Mucosa of descending colon (tissue), 3 donors: ENCODE data around the gene LSM14B. TPM values are rescaled to one million over a fixed set of nuclear protein-coding genes. Genes with fewer than 3 reads are reported as not detected.
A peak's percentile ranks its signal among the peaks of the same experiment; 100 is the strongest.

Experiments
- ATAC-seq: fragments of 200-7000 bp; cut with Tn5 transposase; one replicate; pipeline ENCODE4 v1.9.1; 2020; ENCODE audit warnings: mild to moderate bottlenecking, moderate library complexity
- DNase-seq, 3 donors: peaks; one replicate each; pipeline ENCODE4 v3.0.0-alpha.2; 2020
- H3K36me3 ChIP-seq: fragments of 200-600 bp; one replicate; pipeline ENCODE4 v1.8.0; 2021; ENCODE audit warnings: low read depth, mild to moderate bottlenecking
- H3K4me1 ChIP-seq: fragments of 200-600 bp; one replicate; pipeline ENCODE4 v1.8.0; 2021; ENCODE audit warnings: low read depth, mild to moderate bottlenecking
- H3K4me3 ChIP-seq: fragments of 200-600 bp; one replicate; pipeline ENCODE4 v1.8.0; 2021; ENCODE audit warnings: mild to moderate bottlenecking
- H3K9me3 ChIP-seq: fragments of 200-600 bp; one replicate; pipeline ENCODE4 v1.8.0; 2021; ENCODE audit warnings: mild to moderate bottlenecking
- intact Hi-C, 2 donors: fragments of 100-400 bp; cut with DNase I in 1 of 2; cut with micrococcal nuclease in 1 of 2; formaldehyde crosslinking; loops; one replicate each; pipeline versions ENCODE4 v1.11.0 to v1.11.1; 2022; cut with DNase I, micrococcal nuclease
- total RNA-seq, 3 donors: library from RNA; stranded (reverse); fragmentation: NEBNext Ultra II Directional in 2 of 3; extraction: Animal tissue kit (Norgen Biotek cat#: 25700) in 2 of 3; gene quantifications; one replicate each; pipeline versions ENCODE4 v1.2.1 to v1.2.4, GENCODE V29; 2021 to 2023
- TF ChIP-seq, protein P1 (sequence below): fragments of 200-600 bp; IDR thresholded peaks from one replicate; pipeline ENCODE4 v1.8.0; 2022; ENCODE audit warnings: antibody characterized with exemption, mild to moderate bottlenecking
- donor health status: DM: no; HTN: no; CAD: no; lungs with moderate emphysema.
- donor health status: DM: no; HTN: no; CAD: no.
- donor health status: DM: no; HTN: yes; CAD: no.

LSM14B gene
- total RNA-seq, 3 donors from 2014 or later = 33.5 to 49.1 (median 36.1) TPM

DNA sequence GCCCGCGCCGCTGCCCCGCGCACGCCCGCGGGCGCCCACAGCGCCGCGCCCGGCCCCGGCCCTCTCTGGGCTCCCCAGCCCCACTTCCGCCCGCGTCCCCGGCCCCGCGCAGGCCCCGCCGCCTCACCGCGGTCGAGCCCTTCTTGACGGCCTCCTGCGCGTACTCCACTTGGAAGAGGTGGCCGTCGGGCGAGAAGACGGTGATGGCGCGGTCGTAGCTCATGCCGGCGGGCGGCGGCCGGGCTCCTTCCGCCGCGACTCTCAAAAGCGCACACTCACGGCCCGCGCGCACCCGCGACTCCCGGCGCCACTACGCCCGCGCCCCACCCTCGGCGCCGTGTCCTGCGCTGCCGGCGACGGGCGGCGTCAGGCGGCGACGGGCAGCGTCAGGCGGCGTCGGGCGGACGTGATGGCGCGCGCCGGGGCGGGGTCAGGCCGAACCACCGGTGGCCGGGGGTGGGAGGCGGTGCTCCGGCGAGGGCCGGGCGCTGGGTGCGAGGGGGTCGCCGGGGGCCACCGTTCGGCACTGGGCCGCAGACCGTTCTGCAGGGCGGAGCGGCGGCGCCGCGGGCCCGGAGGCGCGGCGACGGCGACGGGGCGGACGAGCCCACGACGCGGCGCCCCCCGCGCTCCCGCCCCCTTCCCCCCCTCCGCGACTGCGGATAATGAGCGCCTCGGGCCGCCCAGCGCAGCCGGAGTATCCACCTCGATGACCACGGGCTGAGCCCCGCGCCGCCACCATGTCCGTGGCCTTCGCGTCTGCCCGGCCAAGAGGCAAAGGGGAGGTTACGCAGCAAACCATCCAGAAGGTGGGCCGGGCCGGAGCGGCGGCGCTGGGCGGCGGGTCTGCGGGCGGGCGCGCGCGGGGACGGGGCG is 21.0 kb downstream of the LSM14B start, which contains the start of the genes PSMA7 and SS18L1:
Gene PSMA7 (minus strand): TSS at position 314 of the 876 bp plus-strand sequence. CDS start 91 bp downstream, at position 223.
Gene SS18L1 (plus strand): TSS at position 689 of the 876 bp plus-strand sequence. CDS start 52 bp downstream, at position 741.
- H3K9me3 ChIP-seq = no peaks in the 10 kb centered on the region
- peak; percentile 85 to 92 (median 92) for DNase-seq
- ATAC-seq = peak; percentile 94
- intact Hi-C loops = loop anchor here in 1 of 2 donors (5.0 to 10.0 kb wide), 2 partner anchors 81 to 129 kb away; no protein-coding TSS in a partner anchor
- TF ChIP-seq, protein P1, sequence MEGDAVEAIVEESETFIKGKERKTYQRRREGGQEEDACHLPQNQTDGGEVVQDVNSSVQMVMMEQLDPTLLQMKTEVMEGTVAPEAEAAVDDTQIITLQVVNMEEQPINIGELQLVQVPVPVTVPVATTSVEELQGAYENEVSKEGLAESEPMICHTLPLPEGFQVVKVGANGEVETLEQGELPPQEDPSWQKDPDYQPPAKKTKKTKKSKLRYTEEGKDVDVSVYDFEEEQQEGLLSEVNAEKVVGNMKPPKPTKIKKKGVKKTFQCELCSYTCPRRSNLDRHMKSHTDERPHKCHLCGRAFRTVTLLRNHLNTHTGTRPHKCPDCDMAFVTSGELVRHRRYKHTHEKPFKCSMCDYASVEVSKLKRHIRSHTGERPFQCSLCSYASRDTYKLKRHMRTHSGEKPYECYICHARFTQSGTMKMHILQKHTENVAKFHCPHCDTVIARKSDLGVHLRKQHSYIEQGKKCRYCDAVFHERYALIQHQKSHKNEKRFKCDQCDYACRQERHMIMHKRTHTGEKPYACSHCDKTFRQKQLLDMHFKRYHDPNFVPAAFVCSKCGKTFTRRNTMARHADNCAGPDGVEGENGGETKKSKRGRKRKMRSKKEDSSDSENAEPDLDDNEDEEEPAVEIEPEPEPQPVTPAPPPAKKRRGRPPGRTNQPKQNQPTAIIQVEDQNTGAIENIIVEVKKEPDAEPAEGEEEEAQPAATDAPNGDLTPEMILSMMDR = no peak
- peaks cover 20% of the 10 kb centered on the region for H3K4me1 ChIP-seq
- peak within 1 kb of the TSS; percentile 95 for H3K4me3 ChIP-seq
- peaks cover 7% of the 10 kb centered on the region for H3K36me3 ChIP-seq

DNA sequence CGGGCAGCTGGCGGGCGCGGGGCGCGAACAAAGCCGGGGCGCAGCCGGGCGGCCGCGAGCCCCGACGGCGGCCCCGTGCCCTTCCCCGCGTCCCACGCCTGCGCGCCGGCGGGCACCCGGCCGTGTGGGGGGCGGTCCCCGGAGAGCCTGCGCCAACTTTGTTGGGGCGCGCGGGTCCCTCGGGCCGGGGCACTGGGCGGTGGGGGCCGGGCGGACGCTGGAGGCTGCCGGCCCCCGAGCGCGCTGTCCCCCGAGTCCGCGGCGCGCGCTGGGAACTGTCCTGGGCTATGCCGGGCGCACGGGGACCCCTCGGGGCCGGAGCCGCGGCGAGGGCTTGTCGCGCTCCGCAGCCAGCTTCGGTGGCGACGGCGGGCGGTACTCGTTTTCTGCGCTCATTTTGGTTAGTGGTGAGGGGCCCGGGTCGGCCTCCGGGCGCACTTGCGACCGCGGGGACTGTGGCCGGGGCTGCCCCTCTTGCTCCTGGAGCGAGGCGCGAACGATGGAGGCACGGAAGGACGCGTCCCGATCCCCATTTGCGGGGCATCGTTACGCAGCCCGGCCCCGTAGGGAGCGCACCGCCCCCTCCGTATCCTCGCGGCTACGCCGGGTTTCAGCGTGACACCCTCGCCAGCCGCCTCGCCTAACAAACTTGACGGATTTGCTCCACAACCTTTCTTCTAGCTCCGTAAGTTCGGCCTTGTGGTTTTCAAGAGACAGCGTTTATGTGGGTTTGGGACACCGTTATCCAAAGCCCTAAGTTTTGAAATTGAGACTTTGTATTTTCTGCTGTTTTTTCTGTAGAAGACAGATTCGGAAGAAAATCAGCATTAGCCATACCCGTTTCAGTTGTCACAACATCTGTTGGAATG is 21.9 kb downstream of the LSM14B start:
- ATAC-seq (peak; percentile 50), DNase-seq (peak; percentile 67 to 80 (median 76))
- H3K4me3 ChIP-seq = peak overlapping the region; percentile 95
- H3K36me3 ChIP-seq = peaks cover 4% of the 10 kb centered on the region
- H3K9me3 ChIP-seq = no peaks in the 10 kb centered on the region
- intact Hi-C loops = loop anchor here in 1 of 2 donors (5.0 to 10.0 kb wide), 2 partner anchors 82 to 129 kb away; no protein-coding TSS in a partner anchor
- TF ChIP-seq, protein P1 = no peak
- H3K4me1 ChIP-seq = peaks cover 20% of the 10 kb centered on the region

DNA sequence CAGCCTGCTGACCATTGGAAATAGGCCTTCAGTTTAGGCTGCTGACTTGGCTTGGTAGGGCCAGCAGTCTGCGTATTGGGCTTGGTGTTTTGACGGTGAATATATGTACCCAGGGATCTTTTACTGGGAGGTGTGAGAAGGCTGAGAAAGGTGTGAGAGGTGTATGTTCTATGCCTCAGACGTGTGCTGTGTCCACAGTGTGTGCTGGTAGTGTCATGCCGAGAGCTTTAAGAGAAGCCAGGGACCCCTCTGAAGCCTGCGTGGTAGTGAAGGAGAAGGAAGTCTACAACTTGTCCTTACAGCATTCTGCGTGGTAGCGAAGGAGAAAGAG is 23.4 kb downstream of the LSM14B start:
- intact Hi-C loops = loop anchor here in 1 of 2 donors (10.0 kb wide), 1 partner anchor 131 kb away; no protein-coding TSS in a partner anchor
- Histone ChIP-seq H3K36me3 (no peaks in the 10 kb centered on the region), H3K9me3 (no peaks in the 10 kb centered on the region), H3K4me1 (peaks cover 20% of the 10 kb centered on the region), H3K4me3 (no peak overlapping the region)
- TF ChIP-seq, protein P1 = no peak
- ATAC-seq (no peak), DNase-seq (no peak)

DNA sequence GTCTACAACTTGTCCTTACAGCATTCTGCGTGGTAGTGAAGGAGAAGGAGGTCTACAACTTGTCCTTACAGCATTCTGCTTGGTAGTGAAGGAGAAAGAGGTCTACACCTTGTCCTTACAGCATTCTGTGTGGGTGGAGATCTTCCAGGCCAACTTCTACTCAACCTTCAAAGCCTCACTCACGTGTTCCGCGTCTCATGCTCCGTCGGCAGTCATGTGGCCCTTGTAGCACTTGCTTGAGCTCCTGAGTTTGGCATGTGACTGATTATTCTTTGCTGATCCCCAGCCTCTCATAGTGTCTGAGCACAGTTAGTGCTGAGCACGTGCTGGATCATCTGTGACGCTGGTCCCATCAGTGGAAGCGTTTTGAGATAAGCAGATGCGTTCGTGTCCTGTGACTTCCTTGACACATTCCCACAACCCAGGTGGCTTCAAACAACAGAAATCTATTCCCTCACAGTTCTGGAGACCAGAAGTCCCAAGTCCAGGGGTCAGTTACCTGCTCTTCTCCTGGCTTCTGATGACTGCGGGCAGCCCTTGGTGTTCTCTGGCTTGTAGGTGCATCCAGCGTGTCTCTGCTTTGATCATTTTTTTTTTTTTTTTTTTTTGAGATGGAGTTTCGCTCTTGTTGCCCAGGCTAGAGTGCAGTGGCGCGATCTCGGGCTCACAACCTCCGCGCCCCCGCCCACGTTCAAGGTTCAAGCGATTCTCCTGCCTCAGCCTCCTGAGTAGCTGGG is 23.9 kb downstream of the LSM14B start:
- intact Hi-C loops = loop anchor here in 1 of 2 donors (10.0 kb wide), 1 partner anchor 131 kb away; no protein-coding TSS in a partner anchor
- Histone ChIP-seq H3K4me1 (peaks cover 15% of the 10 kb centered on the region), H3K9me3 (no peaks in the 10 kb centered on the region), H3K4me3 (no peak overlapping the region), H3K36me3 (no peaks in the 10 kb centered on the region)
- TF ChIP-seq, protein P1 = no peak
- ATAC-seq (no peak), DNase-seq (no peak)

DNA sequence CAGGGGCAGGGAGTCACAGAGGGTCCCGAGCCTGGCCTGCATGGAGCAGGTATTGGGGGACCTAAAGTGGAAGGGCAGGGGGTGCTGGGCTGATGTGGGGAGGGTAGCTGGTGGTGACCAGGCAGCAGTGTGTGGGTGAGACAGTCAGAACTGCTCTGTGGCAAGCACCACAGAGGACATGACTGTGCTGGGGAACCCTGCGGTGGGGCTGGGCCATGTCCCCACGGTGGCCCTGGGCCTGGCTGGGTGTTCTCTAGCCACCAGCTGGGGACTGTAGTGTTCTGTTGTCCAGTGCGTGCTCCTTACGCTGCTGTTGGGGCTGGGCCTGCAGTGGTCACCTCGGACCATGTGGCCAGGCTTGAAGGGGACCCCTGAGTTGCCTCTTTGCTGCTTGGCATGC is 24.9 kb downstream of the LSM14B start:
- ATAC-seq (no peak), DNase-seq (no peak)
- H3K4me3 ChIP-seq = no peak overlapping the region
- intact Hi-C loops = loop anchor here in 1 of 2 donors (10.0 kb wide), 1 partner anchor 132 kb away; no protein-coding TSS in a partner anchor
- H3K4me1 ChIP-seq = peaks cover 8% of the 10 kb centered on the region
- TF ChIP-seq, protein P1 = no peak
- no peaks in the 10 kb centered on the region for H3K36me3 ChIP-seq
- no peaks in the 10 kb centered on the region for H3K9me3 ChIP-seq
